Stimulated activated CD4-positive, alpha-beta T cell treated with anti-CD3 and anti-CD28 coated beads, TNF-alpha, amount 100 ng/mL, for 1 hour (primary cell): ENCODE data around the gene COX6B2.
"Not testable (repeated sequence)": the region's sequence is repeated elsewhere in the genome, so short reads cannot be mapped to it uniquely, and the experiment has no call there.

ENCODE experiments used
- DNase-seq, 3 donors: peaks; one replicate each; pipeline ENCODE4 v3.0.0-alpha.2; 2020; ENCODE audit warnings: low read depth in 3 of 3, low spot score in 1 of 3

Gene COX6B2

GRCh38 chr19:55354698-55355212 lies at the start of gene COX6B2:
Gene COX6B2 (minus strand): TSS chr19:55354719. CDS start chr19:55354521, 198 bp downstream.
- DNase-seq = no peak

GRCh38 chr19:55402509-55402908 lies 48.0 kb upstream of the COX6B2 start:
- no peak for DNase-seq

GRCh38 chr19:55401390-55401789 lies 46.9 kb upstream of the COX6B2 start:
- DNase-seq = not testable (repeated sequence)

- DNase-seq = no peak
Measured at GRCh38 chr19:55400281-55401087, 46.0 kb upstream of the COX6B2 start.

- no peak for DNase-seq
Measured at GRCh38 chr19:55398200-55398925, 43.8 kb upstream of the COX6B2 start.

- DNase-seq = no peak
Measured at GRCh38 chr19:55392820-55393761, 38.6 kb upstream of the COX6B2 start.

GRCh38 chr19:55391702-55392615 lies 37.4 kb upstream of the COX6B2 start:
- no peak for DNase-seq

- DNase-seq = no peak
Measured at GRCh38 chr19:55391191-55391670, 36.7 kb upstream of the COX6B2 start.

GRCh38 chr19:55390461-55390880 lies 36.0 kb upstream of the COX6B2 start:
- DNase-seq = no peak

- no peak for DNase-seq
Measured at GRCh38 chr19:55389386-55390317, 35.1 kb upstream of the COX6B2 start.

- DNase-seq = no peak
Measured at GRCh38 chr19:55387736-55388497, 33.4 kb upstream of the COX6B2 start.

- DNase-seq = no peak
Measured at GRCh38 chr19:55386493-55386971, 32.0 kb upstream of the COX6B2 start.

- peak; percentile 95 to 97 (median 95) for DNase-seq
Measured at GRCh38 chr19:55385724-55386492, 31.4 kb upstream of the COX6B2 start, which contains the start of gene RPL28. Gene RPL28 (plus strand): TSS chr19:55385932. CDS start chr19:55386358, 426 bp downstream.

GRCh38 chr19:55384920-55385723 lies 30.6 kb upstream of the COX6B2 start:
- peak; percentile 83 to 96 (median 89) for DNase-seq

GRCh38 chr19:55384131-55384919 lies 29.8 kb upstream of the COX6B2 start, which contains the start of gene TMEM238:
Gene TMEM238 (minus strand): TSS chr19:55384292. CDS start chr19:55384259, 33 bp downstream.
- peak in 1 of 3 donors; percentile 26 for DNase-seq
